ENCODE results near the gene DUSP5.

Gene DUSP5, protein sequence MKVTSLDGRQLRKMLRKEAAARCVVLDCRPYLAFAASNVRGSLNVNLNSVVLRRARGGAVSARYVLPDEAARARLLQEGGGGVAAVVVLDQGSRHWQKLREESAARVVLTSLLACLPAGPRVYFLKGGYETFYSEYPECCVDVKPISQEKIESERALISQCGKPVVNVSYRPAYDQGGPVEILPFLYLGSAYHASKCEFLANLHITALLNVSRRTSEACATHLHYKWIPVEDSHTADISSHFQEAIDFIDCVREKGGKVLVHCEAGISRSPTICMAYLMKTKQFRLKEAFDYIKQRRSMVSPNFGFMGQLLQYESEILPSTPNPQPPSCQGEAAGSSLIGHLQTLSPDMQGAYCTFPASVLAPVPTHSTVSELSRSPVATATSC

DNA sequence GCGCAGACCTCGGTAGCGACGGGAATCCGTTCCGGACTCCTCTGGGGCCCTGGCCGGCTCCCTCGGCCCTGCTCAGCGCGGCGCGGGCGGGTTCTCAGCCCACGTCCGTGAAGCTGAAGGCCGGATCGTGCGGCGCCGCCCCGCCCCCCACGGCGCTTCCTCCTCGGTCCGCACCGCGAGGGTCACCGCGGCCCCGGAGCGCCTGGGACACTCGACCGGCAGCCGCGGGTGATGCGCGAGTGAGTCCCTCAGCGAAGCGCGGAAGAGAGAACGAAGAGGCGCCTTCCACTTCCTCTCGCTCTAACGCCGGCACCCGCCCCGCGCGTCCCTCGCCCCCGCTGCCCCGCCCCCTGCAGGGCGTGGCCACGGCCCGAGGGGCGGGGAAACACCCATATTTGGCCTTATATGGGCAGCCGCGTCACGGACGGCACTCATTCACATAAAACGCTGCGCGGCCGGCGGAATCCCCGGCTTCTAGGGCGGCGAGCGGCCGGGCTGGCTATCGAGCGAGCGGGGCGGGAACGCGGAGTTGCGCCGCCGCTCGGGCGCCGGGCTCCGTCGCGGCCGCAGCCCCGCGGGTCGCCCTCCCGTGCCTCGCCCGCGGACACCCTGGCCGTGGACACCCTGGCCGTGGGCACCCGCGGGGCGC is at the start of gene DUSP5:
TSS of gene DUSP5 (plus strand) at position 470 of the 649 bp plus-strand sequence. CDS start 215 bp downstream, outside the sequence.
- DNase-seq (ENCODE audit: low spot score in 2 of 2), result peak; percentile 94
- H3K9me3 Mint-ChIP-seq, result no peaks in the 10 kb centered on the region
- peaks cover 59% of the 10 kb centered on the region for H3K4me1 Mint-ChIP-seq
- H3K36me3 Mint-ChIP-seq (ENCODE audit: insufficient read depth), result peaks cover 13% of the 10 kb centered on the region
- H3K4me3 Mint-ChIP-seq, result peak within 1 kb of the TSS; percentile 94
- H3K27me3 Mint-ChIP-seq, result no peaks in the 10 kb centered on the region
- peak within 1 kb of the TSS; percentile 98 for H3K27ac Mint-ChIP-seq (ENCODE audit: low read depth)
- peak; percentile 83 for ATAC-seq (replicated peaks; ENCODE audit: extremely low read depth, poor library complexity, severe bottlenecking)

DNA sequence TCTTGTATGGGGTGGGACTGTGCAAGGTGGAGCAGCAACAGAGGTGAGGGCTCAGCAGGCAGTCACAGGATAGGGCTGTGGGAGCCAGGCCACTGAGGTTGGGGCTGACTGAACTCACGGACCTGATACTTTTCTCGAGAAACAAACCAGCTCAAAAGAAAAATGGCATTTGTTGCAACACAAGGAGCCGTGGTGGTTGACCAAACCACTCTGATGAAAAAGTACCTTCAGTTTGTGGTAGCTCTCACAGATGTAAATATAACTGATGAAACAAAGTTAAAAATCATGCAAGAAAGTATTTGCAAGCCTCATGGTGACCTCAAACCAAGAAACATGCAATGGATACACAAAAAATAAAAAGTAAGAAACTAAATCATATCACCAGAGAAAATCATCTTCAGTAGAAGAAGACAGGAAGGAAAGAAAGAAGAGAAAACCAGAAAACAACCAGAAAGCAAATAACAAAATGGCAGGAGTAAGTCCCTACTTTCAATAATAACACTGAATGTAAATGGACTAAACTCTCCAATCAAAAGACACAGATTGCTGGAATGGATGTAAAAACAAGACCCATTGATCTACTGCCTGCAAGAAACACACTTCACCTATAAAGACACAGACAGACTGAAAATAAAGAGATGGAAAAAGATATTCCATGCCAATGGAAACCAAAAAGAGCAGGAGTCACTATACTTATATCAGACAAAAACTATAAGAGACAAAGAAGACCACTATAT is 48.9 kb upstream of the DUSP5 start:
- Mint-ChIP-seq H3K27ac (ENCODE audit: low read depth) (no peak overlapping the region), H3K9me3 (no peaks in the 10 kb centered on the region), H3K36me3 (ENCODE audit: insufficient read depth) (no peaks in the 10 kb centered on the region), H3K27me3 (peaks cover 22% of the 10 kb centered on the region), H3K4me3 (no peak overlapping the region), H3K4me1 (no peaks in the 10 kb centered on the region)
- ATAC-seq (replicated peaks; ENCODE audit: extremely low read depth, poor library complexity, severe bottlenecking) (no peak), DNase-seq (ENCODE audit: low spot score in 2 of 2) (no peak)

DNA sequence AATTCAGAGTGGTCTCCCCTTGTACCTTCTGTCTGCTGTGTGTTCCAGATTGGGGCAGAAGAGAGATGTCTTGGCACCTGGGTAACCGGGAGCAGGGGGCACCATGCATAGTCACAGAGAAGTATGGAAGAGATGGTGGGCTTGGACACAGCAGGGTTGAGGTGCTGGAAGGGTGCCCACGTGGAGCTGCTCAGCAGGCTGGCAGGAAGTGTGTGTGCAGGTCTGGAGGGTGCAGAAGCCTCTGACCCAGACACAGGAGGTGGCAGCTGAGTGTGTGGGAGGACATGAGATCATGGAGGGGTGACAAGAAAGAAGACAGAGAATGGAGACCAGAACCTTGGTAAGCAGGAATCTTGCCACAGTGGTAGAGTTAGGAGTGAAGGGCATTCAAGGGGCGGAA is 42.3 kb upstream of the DUSP5 start:
- peak overlapping the region; percentile 9 for H3K27ac Mint-ChIP-seq (ENCODE audit: low read depth)

DNA sequence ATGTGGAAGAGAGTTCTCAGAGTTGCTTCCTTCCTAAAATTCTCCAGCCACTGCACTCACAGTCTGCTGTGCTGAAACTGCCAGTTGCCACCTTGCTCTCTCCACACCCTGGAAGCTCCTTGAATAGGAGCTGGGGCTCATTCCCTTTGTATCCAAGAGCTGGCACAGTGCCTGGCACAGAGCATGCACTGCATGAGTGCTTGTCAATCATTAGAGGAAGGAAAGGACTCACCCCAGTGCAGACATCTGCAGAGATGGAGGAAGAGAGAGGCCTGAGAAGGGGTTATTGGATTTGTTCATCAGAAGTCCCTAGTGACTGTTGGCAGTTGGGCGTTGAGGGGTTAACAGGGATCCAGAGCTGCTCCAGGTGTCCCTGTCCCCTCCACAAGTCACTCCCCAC is 41.7 kb upstream of the DUSP5 start:
- peak overlapping the region; percentile 9 for H3K27ac Mint-ChIP-seq (ENCODE audit: low read depth)
- DNase-seq (ENCODE audit: low spot score in 2 of 2) (no peak), ATAC-seq (replicated peaks; ENCODE audit: extremely low read depth, poor library complexity, severe bottlenecking) (no peak)
- H3K9me3 Mint-ChIP-seq, result no peaks in the 10 kb centered on the region
- H3K36me3 Mint-ChIP-seq (ENCODE audit: insufficient read depth), result peaks cover 2% of the 10 kb centered on the region
- H3K4me1 Mint-ChIP-seq, result peaks cover 39% of the 10 kb centered on the region
- H3K27me3 Mint-ChIP-seq, result no peaks in the 10 kb centered on the region
- H3K4me3 Mint-ChIP-seq, result no peak overlapping the region

More for the DNA sequence above, 42.3 kb upstream of the DUSP5 start:
- Mint-ChIP-seq H3K4me1 (peaks cover 33% of the 10 kb centered on the region), H3K27me3 (no peaks in the 10 kb centered on the region), H3K4me3 (peak overlapping the region; percentile 2), H3K36me3 (ENCODE audit: insufficient read depth) (peaks cover under 1% of the 10 kb centered on the region), H3K9me3 (no peaks in the 10 kb centered on the region)
- ATAC-seq (replicated peaks; ENCODE audit: extremely low read depth, poor library complexity, severe bottlenecking) (no peak), DNase-seq (ENCODE audit: low spot score in 2 of 2) (no peak)

DNA sequence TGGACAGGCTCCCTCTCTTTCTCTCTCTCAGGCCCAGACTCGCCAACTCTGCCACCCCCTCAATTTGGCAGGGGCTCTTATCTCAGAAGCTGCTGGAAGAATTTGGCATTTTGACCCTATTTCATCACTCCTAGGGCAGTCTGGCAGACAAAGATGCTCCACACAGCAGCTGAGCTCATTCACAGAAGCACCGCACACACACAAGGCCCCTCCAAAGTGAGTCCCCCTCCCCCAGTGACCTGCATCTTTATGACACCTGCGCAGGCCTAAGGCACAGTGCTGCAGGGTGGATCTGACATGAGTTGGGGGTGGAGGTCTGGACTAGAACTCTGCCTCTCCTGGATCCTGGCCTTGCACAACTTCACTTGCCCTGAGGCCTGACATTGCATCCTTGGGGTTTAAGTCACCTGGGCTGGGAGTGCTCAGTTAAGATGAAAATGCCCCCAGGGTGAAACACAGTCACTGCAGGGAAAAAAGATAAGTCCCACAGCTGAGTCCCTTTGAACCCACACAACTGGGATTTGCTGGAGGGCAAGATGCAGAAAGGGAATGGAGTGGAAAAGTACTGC is 41.1 kb upstream of the DUSP5 start:
- Mint-ChIP-seq H3K4me3 (no peak overlapping the region), H3K27ac (ENCODE audit: low read depth) (no peak overlapping the region), H3K36me3 (ENCODE audit: insufficient read depth) (peaks cover 2% of the 10 kb centered on the region), H3K9me3 (no peaks in the 10 kb centered on the region), H3K27me3 (no peaks in the 10 kb centered on the region), H3K4me1 (peaks cover 40% of the 10 kb centered on the region)
- DNase-seq (ENCODE audit: low spot score in 2 of 2), result no peak
- no peak for ATAC-seq (replicated peaks; ENCODE audit: extremely low read depth, poor library complexity, severe bottlenecking)

DNA sequence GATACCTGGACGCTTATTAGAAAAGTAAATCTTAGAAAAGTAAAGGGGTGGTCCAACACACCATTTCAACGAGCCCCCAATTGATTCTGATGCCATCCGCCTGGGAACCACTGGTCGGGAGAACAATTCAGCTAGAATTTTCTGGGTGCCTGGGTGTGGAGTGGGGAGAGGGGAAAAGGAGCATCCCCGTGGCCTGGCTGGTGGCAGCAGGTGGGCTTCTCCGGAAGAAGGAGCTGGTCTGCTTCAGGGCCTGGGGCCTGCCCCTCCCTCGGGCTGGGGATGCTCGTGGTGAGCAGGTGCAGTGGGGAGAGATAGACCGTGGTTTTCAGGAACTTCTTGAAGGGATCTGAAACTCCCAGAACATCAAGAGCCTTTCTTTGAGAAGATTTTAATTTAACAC is 39.9 kb upstream of the DUSP5 start:
- H3K27me3 Mint-ChIP-seq, result no peaks in the 10 kb centered on the region
- peaks cover 2% of the 10 kb centered on the region for H3K36me3 Mint-ChIP-seq (ENCODE audit: insufficient read depth)
- no peak overlapping the region for H3K4me3 Mint-ChIP-seq
- ATAC-seq (replicated peaks; ENCODE audit: extremely low read depth, poor library complexity, severe bottlenecking) (no peak), DNase-seq (ENCODE audit: low spot score in 2 of 2) (no peak)
- peaks cover 40% of the 10 kb centered on the region for H3K4me1 Mint-ChIP-seq
- no peaks in the 10 kb centered on the region for H3K9me3 Mint-ChIP-seq
- H3K27ac Mint-ChIP-seq (ENCODE audit: low read depth), result peak overlapping the region; percentile 63

DNA sequence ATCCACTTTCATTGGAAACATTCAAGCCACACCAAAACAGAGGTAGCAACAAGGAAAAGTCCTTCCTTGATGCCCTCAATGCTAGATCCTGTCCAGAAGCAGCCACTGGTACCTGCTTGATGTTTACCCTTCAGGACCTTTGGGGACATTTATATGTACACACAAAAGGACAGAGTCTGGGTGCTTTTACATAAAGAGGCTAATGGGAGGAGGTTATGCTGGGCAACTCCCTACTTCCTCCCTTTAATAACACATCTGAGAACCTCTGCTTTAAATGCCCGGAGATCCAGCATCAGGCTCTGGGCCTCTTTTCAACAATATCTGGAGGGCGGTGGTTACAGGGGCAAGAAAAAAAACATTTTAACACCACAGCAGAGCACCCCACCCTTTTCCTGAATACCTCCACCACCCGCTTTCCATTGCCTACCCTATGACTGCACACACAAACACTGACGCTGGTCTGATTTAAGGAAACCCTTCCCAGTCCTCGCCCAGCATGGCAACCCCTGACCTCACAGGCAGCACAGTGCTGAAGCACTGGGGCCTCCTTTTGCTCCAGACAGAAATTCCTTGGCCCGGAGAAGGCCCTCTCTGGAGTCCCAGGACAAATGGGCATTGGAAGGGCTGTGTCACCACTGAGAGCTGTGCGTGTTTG is 39.3 kb upstream of the DUSP5 start:
- DNase-seq (ENCODE audit: low spot score in 2 of 2) (no peak), ATAC-seq (replicated peaks; ENCODE audit: extremely low read depth, poor library complexity, severe bottlenecking) (no peak)
- H3K36me3 Mint-ChIP-seq (ENCODE audit: insufficient read depth), result peaks cover 2% of the 10 kb centered on the region
- H3K4me3 Mint-ChIP-seq, result no peak overlapping the region
- H3K27me3 Mint-ChIP-seq, result no peaks in the 10 kb centered on the region
- peak overlapping the region; percentile 63 for H3K27ac Mint-ChIP-seq (ENCODE audit: low read depth)
- peaks cover 40% of the 10 kb centered on the region for H3K4me1 Mint-ChIP-seq
- no peaks in the 10 kb centered on the region for H3K9me3 Mint-ChIP-seq

DNA sequence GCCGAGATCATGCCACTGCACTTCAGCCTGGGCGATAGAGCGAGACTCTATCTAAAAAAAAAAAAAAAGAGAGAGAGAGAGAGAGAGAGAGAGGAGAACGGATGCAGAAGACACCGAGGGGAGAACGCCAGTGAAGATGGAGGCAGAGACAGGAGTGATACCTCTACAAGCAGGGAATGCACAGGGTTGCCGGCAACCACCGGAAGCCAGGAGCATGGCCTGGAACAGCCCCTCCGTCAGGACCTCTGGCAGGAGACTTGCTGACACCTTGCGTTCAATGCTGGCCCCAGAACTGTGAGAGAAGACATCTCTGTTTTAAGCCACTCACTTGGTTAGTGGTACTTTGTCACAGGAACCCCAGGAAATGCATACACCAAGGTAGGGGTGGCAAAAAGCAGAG is 38.1 kb upstream of the DUSP5 start:
- no peak for DNase-seq (ENCODE audit: low spot score in 2 of 2)
- Mint-ChIP-seq H3K4me1 (peaks cover 40% of the 10 kb centered on the region), H3K27me3 (no peaks in the 10 kb centered on the region), H3K36me3 (ENCODE audit: insufficient read depth) (peaks cover 2% of the 10 kb centered on the region), H3K4me3 (no peak overlapping the region), H3K9me3 (no peaks in the 10 kb centered on the region), H3K27ac (ENCODE audit: low read depth) (peak overlapping the region; percentile 85)
- no peak for ATAC-seq (replicated peaks; ENCODE audit: extremely low read depth, poor library complexity, severe bottlenecking)

DNA sequence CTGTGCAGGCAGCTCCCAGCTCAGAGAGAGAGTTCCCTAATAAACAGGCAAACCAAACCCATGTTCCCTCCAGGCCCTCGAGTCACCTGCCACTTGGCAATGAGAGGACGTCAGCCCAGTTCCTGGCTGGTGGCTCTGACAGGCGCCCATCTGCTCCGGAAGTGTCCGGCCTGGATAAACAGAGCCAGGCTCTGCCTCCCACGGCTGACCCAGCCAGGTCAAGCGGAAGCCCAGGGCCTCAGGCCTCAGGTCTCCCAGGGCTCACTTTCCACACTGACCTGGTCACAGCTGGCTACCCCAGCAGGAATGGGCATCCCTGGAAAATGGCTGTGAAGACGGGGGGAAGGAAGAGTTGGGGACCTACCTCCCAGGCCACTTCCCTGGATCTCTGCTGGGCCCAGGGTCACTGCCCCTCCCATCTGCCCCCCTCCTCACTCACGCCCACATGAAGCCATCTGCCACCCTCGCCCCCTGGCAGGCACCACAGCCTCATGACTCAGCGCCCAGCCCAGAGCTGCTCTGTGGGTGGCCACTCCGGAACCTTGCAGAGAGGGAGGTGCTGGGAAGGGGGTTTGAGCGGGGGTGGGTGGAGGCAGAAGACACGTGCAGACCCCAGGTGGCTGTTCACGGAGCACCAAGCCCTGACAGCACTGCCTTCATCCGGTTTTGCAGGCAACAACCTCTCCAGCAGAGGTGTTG is 37.4 kb upstream of the DUSP5 start:
- Mint-ChIP-seq H3K4me1 (peaks cover 38% of the 10 kb centered on the region), H3K36me3 (ENCODE audit: insufficient read depth) (peaks cover 2% of the 10 kb centered on the region), H3K27me3 (no peaks in the 10 kb centered on the region), H3K27ac (ENCODE audit: low read depth) (peak overlapping the region; percentile 30), H3K9me3 (no peaks in the 10 kb centered on the region), H3K4me3 (peak overlapping the region; percentile 16)
- ATAC-seq (replicated peaks; ENCODE audit: extremely low read depth, poor library complexity, severe bottlenecking), result peak; percentile 73
- DNase-seq (ENCODE audit: low spot score in 2 of 2), result no peak

DNA sequence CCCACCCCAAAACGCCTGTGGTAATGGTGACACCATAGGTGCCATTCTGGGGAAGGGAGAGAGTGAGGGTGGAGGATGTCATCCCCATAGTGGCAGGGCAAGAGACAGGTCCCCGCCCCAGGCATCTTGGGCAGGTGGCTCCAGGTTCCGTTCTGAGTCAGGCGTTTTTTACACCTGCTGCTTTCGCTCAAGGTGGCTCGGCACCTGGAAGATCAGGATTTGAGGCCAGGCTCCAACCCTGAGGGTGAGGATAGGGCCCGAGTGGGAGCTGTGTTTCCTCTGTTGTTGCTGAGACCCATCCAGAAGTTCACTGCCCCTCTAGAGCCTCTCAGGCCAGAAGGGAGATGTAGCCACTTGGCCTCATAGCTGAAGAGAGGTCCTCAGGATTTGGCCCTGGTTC is 36.6 kb upstream of the DUSP5 start:
- ATAC-seq (replicated peaks; ENCODE audit: extremely low read depth, poor library complexity, severe bottlenecking), result no peak
- H3K36me3 Mint-ChIP-seq (ENCODE audit: insufficient read depth), result peaks cover 2% of the 10 kb centered on the region
- peak overlapping the region; percentile 30 for H3K27ac Mint-ChIP-seq (ENCODE audit: low read depth)
- peak overlapping the region; percentile 16 for H3K4me3 Mint-ChIP-seq
- no peak for DNase-seq (ENCODE audit: low spot score in 2 of 2)
- no peaks in the 10 kb centered on the region for H3K27me3 Mint-ChIP-seq
- H3K9me3 Mint-ChIP-seq, result no peaks in the 10 kb centered on the region
- H3K4me1 Mint-ChIP-seq, result peaks cover 32% of the 10 kb centered on the region

DNA sequence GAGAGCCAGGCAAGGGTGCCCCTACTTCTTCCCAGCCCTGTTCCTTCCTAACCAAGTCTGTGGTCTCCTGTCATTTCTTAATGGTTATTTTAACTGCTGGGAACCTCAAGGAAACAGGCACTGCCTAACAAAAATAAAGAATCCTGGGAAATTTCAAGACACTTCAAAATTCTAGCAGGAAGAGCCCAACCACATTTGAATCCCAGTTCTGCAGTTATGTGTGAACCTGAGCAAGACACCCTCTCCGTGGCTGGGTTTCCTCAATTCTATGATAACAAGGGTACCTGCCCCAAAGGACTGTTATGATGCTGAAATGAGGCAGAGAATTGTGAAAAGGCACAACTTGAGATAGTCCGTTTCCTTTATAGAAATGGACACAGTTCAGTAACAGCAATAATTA is 36.2 kb upstream of the DUSP5 start:
- no peaks in the 10 kb centered on the region for H3K27me3 Mint-ChIP-seq
- H3K4me3 Mint-ChIP-seq, result no peak overlapping the region
- H3K27ac Mint-ChIP-seq (ENCODE audit: low read depth), result no peak overlapping the region
- no peaks in the 10 kb centered on the region for H3K9me3 Mint-ChIP-seq
- ATAC-seq (replicated peaks; ENCODE audit: extremely low read depth, poor library complexity, severe bottlenecking) (no peak), DNase-seq (ENCODE audit: low spot score in 2 of 2) (no peak)
- H3K36me3 Mint-ChIP-seq (ENCODE audit: insufficient read depth), result peaks cover 2% of the 10 kb centered on the region
- peaks cover 32% of the 10 kb centered on the region for H3K4me1 Mint-ChIP-seq
